ENCODE results near the gene CD53. TPM values are rescaled to one million over a fixed set of nuclear protein-coding genes. Genes with fewer than 3 reads are reported as not detected.

CD53 gene
- total and polyA plus RNA-seq, 9 of the 15 experiments (the other 6 are each of a cell fraction or from before 2014, with no cell fraction given), result 63.5 to 220 (median 131) TPM

DNA sequence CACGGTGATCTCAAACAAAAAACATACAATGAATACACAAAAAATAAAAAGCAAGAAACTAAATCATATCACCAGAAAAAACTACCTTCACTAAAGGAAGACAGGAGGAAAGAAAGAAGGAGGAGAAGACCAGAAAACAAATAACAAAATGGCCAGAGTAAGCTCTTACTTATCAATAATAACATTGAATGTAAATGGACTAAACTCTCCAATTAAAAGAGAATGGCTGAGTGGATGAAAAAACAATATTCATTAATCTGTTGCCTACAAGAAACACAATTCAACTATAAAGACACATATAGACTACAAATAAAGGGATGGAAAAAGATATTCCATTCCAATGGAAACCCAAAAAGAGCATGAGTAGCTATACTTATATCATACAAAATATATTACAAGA is 63.6 kb downstream of the CD53 start:
- intact Hi-C loops (cut with micrococcal nuclease), result no loop called here
- BruUV-seq (replicated peaks), result no TSS peak
- POLR2A ChIA-PET, result interaction anchor here (0.7 to 1.6 kb wide), 4 partner anchors 8 to 381 kb away, joined by 3 to 4 read pairs (median 4); no protein-coding TSS in a partner anchor

DNA sequence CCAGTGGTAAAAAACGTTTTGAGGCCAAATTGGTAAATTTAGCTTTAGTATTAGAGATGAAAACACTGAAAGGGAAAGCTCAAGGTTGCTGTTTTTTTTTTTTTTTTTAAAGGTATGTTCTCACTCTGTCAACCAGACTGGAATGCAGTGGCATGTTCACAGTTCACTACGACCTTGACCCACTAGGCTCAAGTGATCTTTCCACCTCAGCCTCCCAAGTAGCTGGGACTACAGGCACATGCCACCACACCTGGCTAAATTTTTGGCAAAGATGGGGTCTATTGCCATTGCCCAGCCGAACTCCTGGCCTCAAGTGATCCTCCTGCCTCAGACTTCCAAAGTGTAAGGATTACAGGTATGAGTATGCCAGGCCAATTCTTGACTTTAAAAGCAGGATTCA is 71.9 kb downstream of the CD53 start:
- ChIA-PET CTCF (ENCODE audit: low intra/inter-chr PET ratio) (no interaction called here), POLR2A (interaction anchor here (0.8 to 1.4 kb wide), 5 partner anchors 8 to 54 kb away, joined by 3 to 8 read pairs (median 3); partner anchors contain the start of gene LRIF1)
- no peaks in the 10 kb centered on the region for H3K9me3 ChIP-seq (replicated peaks; ENCODE audit: control insufficient read depth, insufficient read depth, low read depth, low read length)
- no peaks in the 10 kb centered on the region for H3K4me1 ChIP-seq (replicated peaks in 1 of 2; ENCODE audit: control insufficient read depth in 2 of 2, insufficient read depth in 2 of 2, low read length in 2 of 2)
- peak; percentile 45; the same call in 2 of the 3 replicates for ATAC-seq
- no peak for DNase-seq (ENCODE audit: extremely low read depth in 1 of 4, low spot score in 3 of 4)
- no peak overlapping the region for H3K27ac ChIP-seq (ENCODE audit: extremely low read depth, low read depth, low read length)
- H3K4me2 ChIP-seq (ENCODE audit: insufficient read depth, low read length), result no peak overlapping the region
- in situ Hi-C loops (cut with MboI) (no loop called here), intact Hi-C loops (cut with micrococcal nuclease) (no loop called here)
- TF ChIP-seq ETV1 (tag; conservative IDR thresholded peaks at IDR 0.05; ENCODE audit: low read depth) (no peak), MYNN (IDR thresholded peaks at IDR 0.05) (0 out of 2 replicates have a peak, but pooled peaks have one; percentile 22), MYNN (CRISPR knock-in tag; IDR thresholded peaks at IDR 0.05) (no peak)
- TF ChIP-seq, protein P1, sequence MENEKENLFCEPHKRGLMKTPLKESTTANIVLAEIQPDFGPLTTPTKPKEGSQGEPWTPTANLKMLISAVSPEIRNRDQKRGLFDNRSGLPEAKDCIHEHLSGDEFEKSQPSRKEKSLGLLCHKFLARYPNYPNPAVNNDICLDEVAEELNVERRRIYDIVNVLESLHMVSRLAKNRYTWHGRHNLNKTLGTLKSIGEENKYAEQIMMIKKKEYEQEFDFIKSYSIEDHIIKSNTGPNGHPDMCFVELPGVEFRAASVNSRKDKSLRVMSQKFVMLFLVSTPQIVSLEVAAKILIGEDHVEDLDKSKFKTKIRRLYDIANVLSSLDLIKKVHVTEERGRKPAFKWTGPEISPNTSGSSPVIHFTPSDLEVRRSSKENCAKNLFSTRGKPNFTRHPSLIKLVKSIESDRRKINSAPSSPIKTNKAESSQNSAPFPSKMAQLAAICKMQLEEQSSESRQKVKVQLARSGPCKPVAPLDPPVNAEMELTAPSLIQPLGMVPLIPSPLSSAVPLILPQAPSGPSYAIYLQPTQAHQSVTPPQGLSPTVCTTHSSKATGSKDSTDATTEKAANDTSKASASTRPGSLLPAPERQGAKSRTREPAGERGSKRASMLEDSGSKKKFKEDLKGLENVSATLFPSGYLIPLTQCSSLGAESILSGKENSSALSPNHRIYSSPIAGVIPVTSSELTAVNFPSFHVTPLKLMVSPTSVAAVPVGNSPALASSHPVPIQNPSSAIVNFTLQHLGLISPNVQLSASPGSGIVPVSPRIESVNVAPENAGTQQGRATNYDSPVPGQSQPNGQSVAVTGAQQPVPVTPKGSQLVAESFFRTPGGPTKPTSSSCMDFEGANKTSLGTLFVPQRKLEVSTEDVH (IDR thresholded peaks at IDR 0.05; ENCODE audit: low read depth, partially characterized antibody), result peak; percentile 48
- no peaks in the 10 kb centered on the region for H4K20me1 ChIP-seq (replicated peaks; ENCODE audit: control insufficient read depth, insufficient read depth, low read length)
- no peaks in the 10 kb centered on the region for H3K9me1 ChIP-seq (ENCODE audit: control insufficient read depth, insufficient read depth, low read length)
- H2AFZ ChIP-seq (ENCODE audit: low read depth, low read length), result no peak overlapping the region
- 47% methylated on average over 3 of the region's 3 CpGs for WGBS (ENCODE audit: insufficient coverage, low coverage, missing lambda C conversion rate)
- H3K27me3 ChIP-seq (ENCODE audit: control insufficient read depth in 2 of 2, insufficient read depth in 2 of 2, low read length in 2 of 2), result no peaks in the 10 kb centered on the region
- no peak overlapping the region for H3K4me3 ChIP-seq
- no TSS peak for BruUV-seq (replicated peaks)
- H3K9ac ChIP-seq (ENCODE audit: insufficient read depth in 1 of 2, low read depth in 2 of 2, low read length in 2 of 2), result no peak overlapping the region
- peaks cover 7% of the 10 kb centered on the region; the same call in 2 of the 3 replicates for H3K79me2 ChIP-seq (ENCODE audit: control insufficient read depth, insufficient read depth, low read length)
- peaks cover 37% of the 10 kb centered on the region for H3K36me3 ChIP-seq (ENCODE audit: control insufficient read depth, insufficient read depth, low read length)
- no peak for FAIRE-seq

More for the DNA sequence above, 63.6 kb downstream of the CD53 start:
- Histone ChIP-seq H3K4me3 (no peak overlapping the region), H3K9me3 (replicated peaks; ENCODE audit: control insufficient read depth, insufficient read depth, low read depth, low read length) (no peaks in the 10 kb centered on the region), H3K9ac (ENCODE audit: insufficient read depth in 1 of 2, low read depth in 2 of 2, low read length in 2 of 2) (no peak overlapping the region), H3K27me3 (ENCODE audit: control insufficient read depth in 2 of 2, insufficient read depth in 2 of 2, low read length in 2 of 2) (no peaks in the 10 kb centered on the region), H3K9me1 (ENCODE audit: control insufficient read depth, insufficient read depth, low read length) (no peaks in the 10 kb centered on the region), H3K36me3 (ENCODE audit: control insufficient read depth, insufficient read depth, low read length) (no peaks in the 10 kb centered on the region), H2AFZ (ENCODE audit: low read depth, low read length) (no peak overlapping the region), H4K20me1 (replicated peaks; ENCODE audit: control insufficient read depth, insufficient read depth, low read length) (no peaks in the 10 kb centered on the region), H3K4me1 (replicated peaks in 1 of 2; ENCODE audit: control insufficient read depth in 2 of 2, insufficient read depth in 2 of 2, low read length in 2 of 2) (no peaks in the 10 kb centered on the region), H3K27ac (ENCODE audit: extremely low read depth, low read depth, low read length) (no peak overlapping the region), H3K79me2 (ENCODE audit: control insufficient read depth, insufficient read depth, low read length) (no peaks in the 10 kb centered on the region), H3K4me2 (ENCODE audit: insufficient read depth, low read length) (no peak overlapping the region)
- FAIRE-seq (no peak), DNase-seq (ENCODE audit: extremely low read depth in 1 of 4, low spot score in 3 of 4) (no peak), ATAC-seq (no peak)
- WGBS (ENCODE audit: insufficient coverage, low coverage, missing lambda C conversion rate), result 27% methylated on average over 1 of the region's 1 CpG
- in situ Hi-C loops (cut with MboI), result no loop called here
- peak; percentile 98 for TF ChIP-seq ZNF507 (tag; conservative IDR thresholded peaks at IDR 0.05)
- peak; percentile 77; the same call in 1 of the 2 replicates for TF ChIP-seq ZNF354B (CRISPR knock-in tag; IDR thresholded peaks at IDR 0.05)
- no peak for TF ChIP-seq HCFC1 (IDR thresholded peaks at IDR 0.05; ENCODE audit: low read depth, low read length)
- TF ChIP-seq HDAC1 (IDR thresholded peaks at IDR 0.05), result no peak
- CTCF ChIA-PET (ENCODE audit: low intra/inter-chr PET ratio), result no interaction called here

Measured in K562 (cell line).